Activated CD8-positive, alpha-beta T cell treated with anti-CD3 and anti-CD28 coated beads for 36 hours (primary cell): ENCODE measurements around the gene CD248. TPM values are rescaled to one million over a fixed set of nuclear protein-coding genes. Genes with fewer than 3 reads are reported as not detected.

Experiments
- ATAC-seq: fragments of 200-7000 bp; cut with Tn5 transposase; one replicate; pipeline ENCODE4 v1.10.0; 2021; ENCODE audit warnings: mild to moderate bottlenecking, moderate library complexity
- CTCF ChIA-PET: fragments of 350-600 bp; sonication (Branson Sonifier 250); formaldehyde crosslinking; loops from one replicate; lab custom pipeline; 2021; ENCODE audit warnings: antibody characterized with exemption; lab: Charles Lee
- POLR2A ChIA-PET: fragments of 350-600 bp; sonication (Branson Sonifier 250); formaldehyde crosslinking; loops from one replicate; lab custom pipeline; 2021; ENCODE audit warnings: antibody characterized with exemption; lab: Charles Lee
- DNase-seq: peaks from one replicate; pipeline ENCODE4 v3.0.0-alpha.2; 2020
- H3K27ac Mint-ChIP-seq: one replicate; pipeline ENCODE4 v1.8.0; 2021; ENCODE audit warnings: mild to moderate bottlenecking, mixed read lengths
- H3K27me3 Mint-ChIP-seq: one replicate; pipeline ENCODE4 v1.8.0; 2021; ENCODE audit warnings: mixed read lengths
- H3K36me3 Mint-ChIP-seq: one replicate; pipeline ENCODE4 v1.8.0; 2021; ENCODE audit warnings: low read depth, mixed read lengths
- H3K4me1 Mint-ChIP-seq: one replicate; pipeline ENCODE4 v1.8.0; 2021; ENCODE audit warnings: low read depth, mixed read lengths
- H3K4me3 Mint-ChIP-seq: one replicate; pipeline ENCODE4 v1.8.0; 2021; ENCODE audit warnings: mild to moderate bottlenecking, moderate library complexity, mixed read lengths
- H3K9me3 Mint-ChIP-seq: one replicate; pipeline ENCODE4 v1.8.0; 2021; ENCODE audit warnings: mixed read lengths
- CTCF ChIP-seq: fragments of 200-600 bp; IDR thresholded peaks from one replicate; pipeline ENCODE4 v1.8.0; 2022; ENCODE audit warnings: antibody characterized with exemption, mild to moderate bottlenecking
- intact Hi-C: fragments of 100-400 bp; cut with micrococcal nuclease; formaldehyde crosslinking; loops from one replicate; pipeline ENCODE4 v1.10.0; 2022
- total RNA-seq, 2 experiments: library from RNA; stranded (reverse); gene quantifications; one replicate each; pipeline ENCODE4 v1.2.3, GENCODE V29; 2021

The CD248 gene
- total RNA-seq, 2 experiments from 2014 or later = 16.3 to 16.8 TPM

- ATAC-seq (no peak), DNase-seq (no peak)
- peaks cover 55% of the 10 kb centered on the region for H3K4me1 Mint-ChIP-seq
- no peak overlapping the region for H3K4me3 Mint-ChIP-seq
- no peaks in the 10 kb centered on the region for H3K27me3 Mint-ChIP-seq
- intact Hi-C loops = no loop called here
- H3K36me3 Mint-ChIP-seq = peaks cover 35% of the 10 kb centered on the region
- no peak for TF ChIP-seq CTCF
- no peak overlapping the region for H3K27ac Mint-ChIP-seq
- ChIA-PET CTCF (interaction anchor here (0.8 to 2.5 kb wide), 3 partner anchors 22 to 97 kb away, joined by 3 to 9 read pairs (median 3); partner anchors contain the start of gene MRPL11), POLR2A (no interaction called here)
- no peaks in the 10 kb centered on the region for H3K9me3 Mint-ChIP-seq
Measured at GRCh38 chr11:66341502-66342126, 24.8 kb upstream of the CD248 start.

- ChIA-PET POLR2A (interaction anchor here (1.3 kb wide), 1 partner anchor 15 kb away, joined by 6 read pairs; no protein-coding TSS in a partner anchor), CTCF (interaction anchor here (0.8 to 1.8 kb wide), 2 partner anchors 23 to 29 kb away, joined by 3 to 6 read pairs; no protein-coding TSS in a partner anchor)
- H3K9me3 Mint-ChIP-seq = no peaks in the 10 kb centered on the region
- no peak overlapping the region for H3K4me3 Mint-ChIP-seq
- DNase-seq = no peak
- intact Hi-C loops = no loop called here
- no peak for TF ChIP-seq CTCF
- peaks cover 56% of the 10 kb centered on the region for H3K4me1 Mint-ChIP-seq
- no peak for ATAC-seq
- peaks cover 35% of the 10 kb centered on the region for H3K36me3 Mint-ChIP-seq
- H3K27ac Mint-ChIP-seq = no peak overlapping the region
- H3K27me3 Mint-ChIP-seq = no peaks in the 10 kb centered on the region
Measured at GRCh38 chr11:66340596-66341501, 24.0 kb upstream of the CD248 start.

GRCh38 chr11:66339686-66340483, 23.0 kb upstream of the CD248 start:
- Mint-ChIP-seq H3K4me3 (no peak overlapping the region), H3K4me1 (peaks cover 52% of the 10 kb centered on the region), H3K27me3 (no peaks in the 10 kb centered on the region), H3K36me3 (peaks cover 35% of the 10 kb centered on the region), H3K27ac (no peak overlapping the region), H3K9me3 (no peaks in the 10 kb centered on the region)
- POLR2A ChIA-PET = interaction anchor here (1.3 kb wide), 1 partner anchor 14 kb away, joined by 6 read pairs; no protein-coding TSS in a partner anchor
- CTCF ChIA-PET = interaction anchor here (1.2 to 1.8 kb wide), 2 partner anchors 11 to 28 kb away, joined by 4 to 6 read pairs; no protein-coding TSS in a partner anchor
- ATAC-seq = no peak
- TF ChIP-seq CTCF = no peak
- DNase-seq = no peak
- intact Hi-C loops = no loop called here

GRCh38 chr11:66339162-66339675, 22.4 kb upstream of the CD248 start:
- H3K27ac Mint-ChIP-seq = peak overlapping the region; percentile 59
- ATAC-seq = no peak
- ChIA-PET CTCF (interaction anchor here (1.2 to 1.8 kb wide), 2 partner anchors 10 to 27 kb away, joined by 4 to 6 read pairs; no protein-coding TSS in a partner anchor), POLR2A (interaction anchor here (0.5 kb wide), 1 partner anchor 53 kb away, joined by 3 read pairs; no protein-coding TSS in a partner anchor)
- no peak for DNase-seq
- no peaks in the 10 kb centered on the region for H3K27me3 Mint-ChIP-seq
- H3K4me3 Mint-ChIP-seq = no peak overlapping the region
- TF ChIP-seq CTCF = no peak
- H3K36me3 Mint-ChIP-seq = peaks cover 35% of the 10 kb centered on the region
- no peaks in the 10 kb centered on the region for H3K9me3 Mint-ChIP-seq
- intact Hi-C loops = no loop called here
- peaks cover 49% of the 10 kb centered on the region for H3K4me1 Mint-ChIP-seq
